ENCODE measurements around the gene UBE2U.

Gene UBE2U

GRCh38 chr1:64295136-64295535, 91.7 kb downstream of the UBE2U start:
- DNase-seq (ENCODE audit: low spot score), result no peak

- no peak for DNase-seq (ENCODE audit: low spot score)
These were observed 92.1 kb downstream of the UBE2U start for GRCh38 chr1:64295561-64295960.

- no peak for DNase-seq (ENCODE audit: low spot score)
These were observed 93.0 kb downstream of the UBE2U start for GRCh38 chr1:64296459-64296858.

- no peak for DNase-seq (ENCODE audit: low spot score)
These were observed 98.8 kb downstream of the UBE2U start for GRCh38 chr1:64302194-64302593.

GRCh38 chr1:64302971-64303370, 99.5 kb downstream of the UBE2U start:
- no peak for DNase-seq (ENCODE audit: low spot score)

- no peak for DNase-seq (ENCODE audit: low spot score)
These were observed 101.4 kb downstream of the UBE2U start for GRCh38 chr1:64304823-64305222.

- DNase-seq (ENCODE audit: low spot score), result no peak
These were observed 105.4 kb downstream of the UBE2U start for GRCh38 chr1:64308866-64309265.

- DNase-seq (ENCODE audit: low spot score), result no peak
These were observed 106.0 kb downstream of the UBE2U start for GRCh38 chr1:64309431-64309831.

- no peak for DNase-seq (ENCODE audit: low spot score)
These were observed 107.3 kb downstream of the UBE2U start for GRCh38 chr1:64310760-64311159.

GRCh38 chr1:64312431-64312830, 109.0 kb downstream of the UBE2U start:
- DNase-seq (ENCODE audit: low spot score), result no peak

- DNase-seq (ENCODE audit: low spot score), result no peak
These were observed 112.0 kb downstream of the UBE2U start for GRCh38 chr1:64315402-64315801.

Data from NAMALWA (cell line).